ENCODE measurements around the gene SENP1.

Gene SENP1

DNA sequence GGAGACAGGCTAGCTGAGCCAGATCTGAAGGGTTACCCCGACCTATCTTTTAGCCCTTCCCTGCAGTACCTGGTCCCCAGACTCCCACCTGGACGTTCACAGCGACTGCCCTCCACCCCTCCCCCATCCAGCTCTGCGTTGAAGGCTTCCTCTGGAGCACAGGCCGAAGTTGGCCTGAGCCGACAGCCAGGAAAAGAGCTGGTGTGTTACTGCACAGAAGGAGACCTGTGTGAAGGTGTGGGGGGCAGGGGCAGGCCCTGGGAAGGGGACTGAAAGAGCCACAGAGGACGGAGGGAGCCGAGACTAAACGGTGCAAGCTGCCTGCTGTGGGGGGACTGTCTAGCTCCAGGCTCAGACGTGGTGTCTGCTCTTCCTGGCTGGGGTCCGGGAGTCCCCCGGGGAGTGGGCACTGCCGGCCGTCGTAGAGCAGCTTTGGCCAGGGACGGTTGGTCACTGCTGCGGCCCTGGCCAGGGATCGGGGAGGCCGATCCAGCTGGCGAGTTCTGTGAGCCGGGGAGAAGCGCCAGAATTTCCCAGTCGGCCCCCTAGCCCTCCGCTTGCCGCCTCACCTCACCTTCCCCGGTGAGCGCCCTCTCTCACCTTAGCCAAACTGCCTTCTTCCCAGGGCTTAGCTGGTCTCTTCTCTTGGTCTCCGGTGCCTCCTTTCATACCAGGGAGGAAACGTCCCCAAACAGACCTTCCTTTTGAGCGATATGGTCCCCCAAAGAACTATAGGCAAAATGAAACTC, 100.7 kb downstream of the SENP1 start:
- DNase-seq (ENCODE audit: extremely low spot score, insufficient read length, low read depth) (no peak), FAIRE-seq (no peak)

DNA sequence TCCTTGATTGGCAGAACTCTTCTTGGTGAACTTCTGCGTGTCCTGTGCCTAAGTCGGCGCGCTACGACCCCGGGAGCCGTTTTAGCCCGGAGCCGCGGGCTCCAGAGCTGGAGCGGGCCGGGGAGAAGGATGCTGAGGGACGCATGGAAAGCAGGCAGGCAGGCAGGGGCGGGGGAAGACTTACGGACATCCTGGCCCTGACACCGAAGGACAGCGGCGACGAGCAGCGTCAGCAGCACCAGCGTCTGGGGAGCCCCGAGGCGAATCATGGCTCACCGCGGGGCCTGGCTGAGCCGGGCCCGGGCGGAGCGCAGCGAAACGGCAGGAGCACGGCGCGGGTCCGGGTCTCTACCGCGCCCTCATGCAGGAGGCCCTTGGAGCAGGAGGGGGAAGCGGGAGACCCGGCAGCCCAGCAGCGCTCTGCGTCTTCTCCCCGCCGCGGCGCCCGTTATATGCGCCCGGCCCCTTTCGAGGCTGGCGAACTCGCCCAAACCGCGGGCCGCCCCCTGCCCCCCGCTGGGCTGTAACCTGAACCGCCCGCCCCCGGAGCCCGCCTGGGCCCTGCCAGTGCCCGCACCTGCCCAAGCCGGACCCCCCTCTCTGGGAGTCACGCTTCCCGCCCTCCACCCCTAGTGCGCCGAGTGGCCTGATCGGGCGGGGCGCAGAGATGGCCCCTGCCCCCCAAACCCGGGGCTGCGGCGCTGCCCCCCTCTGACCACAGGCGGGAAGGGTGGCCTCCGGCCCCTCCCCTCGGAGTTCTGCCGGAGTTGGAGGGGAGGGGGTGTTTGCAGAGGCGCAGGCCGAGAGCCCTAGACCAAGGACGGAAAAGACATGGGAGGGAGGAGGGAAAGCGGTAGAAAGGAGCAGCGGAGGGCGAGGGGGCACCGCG, 101.6 kb downstream of the SENP1 start, which contains the start of gene COL2A1:
Gene COL2A1 (minus strand): TSS at position 424 of the 889 bp plus-strand sequence. CDS start 155 bp downstream, at position 269.
- DNase-seq (ENCODE audit: extremely low spot score, insufficient read length, low read depth) (no peak), FAIRE-seq (no peak)

DNA sequence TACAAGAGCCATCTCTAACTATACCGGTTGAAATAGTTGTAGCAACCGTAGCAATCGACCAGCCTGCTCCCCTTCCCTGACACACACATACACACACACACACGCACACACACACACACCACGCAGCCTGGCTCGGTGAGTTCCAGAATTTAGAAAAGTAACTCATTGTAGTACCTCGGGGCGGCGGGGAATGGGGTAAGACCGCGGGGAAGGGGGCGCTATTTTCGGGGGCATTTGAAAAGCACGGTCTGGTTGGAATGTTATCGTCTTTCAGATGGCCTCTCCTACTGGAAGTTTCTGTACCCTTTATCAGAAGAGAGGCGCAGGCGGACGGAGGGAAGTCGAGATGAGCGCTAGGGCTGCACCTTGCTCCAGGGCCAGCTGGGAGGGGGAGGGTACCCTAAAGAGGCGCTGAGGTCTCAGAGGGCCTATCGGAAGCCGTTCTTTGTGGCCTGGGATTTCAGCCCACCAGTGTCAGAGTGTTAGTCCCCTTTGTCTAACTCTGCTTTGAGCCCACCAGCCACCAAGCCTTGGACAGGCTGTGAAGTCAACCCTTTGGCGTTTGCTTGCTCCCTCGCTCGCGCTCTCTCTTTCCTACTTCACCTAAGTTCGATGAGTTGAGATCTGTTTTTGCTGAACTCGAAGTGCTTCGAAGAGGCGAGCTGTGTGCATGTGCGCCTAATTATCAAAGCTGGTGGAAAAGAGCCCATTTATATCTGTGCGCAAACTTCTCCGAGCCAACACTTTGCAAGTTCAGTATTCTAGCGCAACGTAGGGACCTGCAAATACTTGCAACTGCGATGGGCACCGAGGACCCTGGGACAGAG, 102.4 kb downstream of the SENP1 start:
- DNase-seq (ENCODE audit: extremely low spot score, insufficient read length, low read depth) (no peak), FAIRE-seq (no peak)

DNA sequence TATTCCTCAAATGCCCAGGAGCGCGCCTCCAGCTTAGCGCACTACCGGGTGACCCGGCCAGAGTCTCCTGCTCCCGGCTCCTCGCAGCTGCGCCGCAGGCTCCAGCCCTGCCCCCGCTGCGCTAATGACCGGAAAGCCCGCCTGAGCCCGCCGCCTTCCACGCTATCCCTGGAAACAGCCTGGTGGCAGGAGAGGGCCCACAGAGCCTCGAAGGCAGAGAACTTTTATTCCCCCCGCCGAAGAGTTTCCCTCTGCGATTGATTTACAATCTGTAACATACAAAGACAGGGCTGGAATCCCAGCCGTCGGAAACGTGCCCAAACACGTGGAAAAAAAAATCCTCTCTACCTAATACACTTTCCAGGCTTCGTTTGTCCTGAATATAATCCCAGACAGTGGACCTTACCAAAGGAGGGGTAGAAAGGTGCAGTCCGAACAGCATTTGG, 103.1 kb downstream of the SENP1 start:
- no peak for DNase-seq (ENCODE audit: extremely low spot score, insufficient read length, low read depth)
- no peak for FAIRE-seq

DNA sequence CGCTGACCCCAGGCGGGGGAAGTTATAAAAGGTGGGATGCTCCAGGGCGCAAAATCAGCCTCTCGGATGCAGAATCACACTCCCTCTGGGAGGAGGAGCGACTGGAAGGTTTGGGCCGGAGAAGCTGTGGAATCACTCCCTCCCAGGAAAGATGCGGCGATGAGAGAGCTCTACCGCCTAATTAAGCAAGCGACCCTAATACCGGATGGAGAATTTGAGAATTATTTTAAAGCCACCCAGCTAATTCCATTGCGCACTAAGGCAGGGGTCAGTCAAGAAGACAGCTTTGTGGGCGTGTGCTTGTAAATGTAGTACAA, 103.5 kb downstream of the SENP1 start:
- no peak for FAIRE-seq
- no peak for DNase-seq (ENCODE audit: extremely low spot score, insufficient read length, low read depth)

DNA sequence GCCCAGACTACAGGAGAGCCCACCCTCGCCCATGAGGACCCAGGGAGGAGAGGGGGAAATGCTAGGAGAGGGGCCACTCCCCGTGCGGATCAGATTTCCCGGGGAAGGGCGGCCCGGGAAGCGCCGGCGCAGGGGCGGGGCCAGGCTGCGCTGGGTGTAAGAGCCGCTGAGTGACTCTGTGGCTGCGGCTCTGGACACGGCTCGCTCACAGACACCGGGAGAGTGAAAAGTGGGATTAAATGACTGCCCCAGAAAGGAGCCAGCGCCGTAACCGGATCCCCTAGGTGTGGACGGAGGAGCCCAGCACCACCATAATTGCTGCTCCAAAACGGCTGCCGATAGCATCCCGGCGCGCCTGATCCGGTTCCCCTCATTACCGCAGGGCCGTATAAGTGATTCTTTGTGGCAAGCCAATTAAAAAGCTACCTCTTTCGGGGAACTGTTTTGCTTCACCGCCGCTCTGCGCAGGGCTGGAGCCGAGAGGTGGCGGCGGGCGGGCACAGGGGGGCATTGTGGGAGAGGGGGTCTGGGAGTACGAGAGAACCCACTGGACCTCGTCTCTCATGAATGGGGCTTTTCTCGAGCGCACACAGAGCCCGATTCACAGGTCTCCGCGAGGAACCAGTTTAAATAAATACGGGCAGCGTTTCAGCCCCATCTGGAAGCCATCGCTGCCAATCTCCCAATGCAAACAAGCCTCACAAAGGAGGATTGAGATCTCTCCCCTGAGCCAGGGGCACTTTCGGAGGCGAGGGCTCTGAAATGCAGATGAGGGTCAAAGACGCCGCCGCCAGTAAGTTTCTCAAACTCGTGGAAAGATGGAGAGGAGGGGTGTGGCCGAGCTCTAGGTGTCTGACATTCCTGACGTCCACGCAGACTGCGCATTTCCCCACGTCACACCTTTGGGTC, 104.1 kb downstream of the SENP1 start:
- FAIRE-seq, result no peak
- no peak for DNase-seq (ENCODE audit: extremely low spot score, insufficient read length, low read depth)

DNA sequence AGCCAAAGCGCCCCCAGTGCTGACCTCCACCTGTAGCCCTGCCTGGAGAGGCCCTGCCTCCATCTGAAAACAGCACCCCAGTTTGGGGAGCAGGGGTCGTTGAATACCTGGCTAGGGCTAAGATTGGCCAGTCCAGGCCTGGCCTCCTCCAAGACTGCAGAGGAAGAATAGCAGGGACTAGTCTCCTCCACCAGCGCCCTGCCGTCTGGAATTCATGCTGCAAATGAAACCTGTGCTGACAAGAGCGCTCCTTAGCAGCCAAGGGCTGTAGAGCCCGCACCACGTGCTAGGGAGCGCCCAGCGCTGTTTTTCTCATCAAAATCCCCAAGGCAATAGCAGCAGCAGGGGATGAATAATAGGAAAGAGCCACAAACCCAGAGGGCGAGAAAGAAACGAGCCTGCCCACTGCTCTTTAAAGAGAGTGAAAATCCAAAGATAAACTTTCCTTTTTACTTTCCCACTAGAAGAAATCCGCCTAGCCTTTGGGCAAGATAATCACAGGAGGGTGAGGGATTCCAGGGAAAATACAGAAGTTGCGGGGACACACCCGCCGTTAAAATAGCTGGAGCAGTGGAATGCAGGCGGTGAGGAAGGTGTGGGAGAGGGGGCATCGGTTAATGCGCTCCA, 104.9 kb downstream of the SENP1 start:
- DNase-seq (ENCODE audit: extremely low spot score, insufficient read length, low read depth) (no peak), FAIRE-seq (no peak)

DNA sequence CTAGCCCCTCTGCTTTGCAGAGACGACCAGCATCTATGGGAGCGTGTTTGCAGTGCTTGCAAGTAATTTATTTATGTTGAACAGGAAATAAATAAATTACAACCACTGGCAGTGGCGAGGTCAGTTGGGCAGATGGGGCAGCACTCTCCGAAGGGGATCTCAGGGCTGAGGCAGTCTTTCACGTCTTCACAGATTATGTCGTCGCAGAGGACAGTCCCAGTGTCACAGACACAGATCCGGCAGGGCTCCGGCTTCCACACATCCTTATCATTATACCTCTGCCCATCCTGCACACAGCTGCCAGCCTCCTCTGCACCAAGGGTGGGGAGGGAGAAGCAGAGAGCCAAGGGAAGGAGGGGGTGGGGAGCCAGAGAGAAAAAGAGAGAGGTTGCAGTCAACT, 106.1 kb downstream of the SENP1 start:
- FAIRE-seq (no peak), DNase-seq (ENCODE audit: extremely low spot score, insufficient read length, low read depth) (no peak)

DNA sequence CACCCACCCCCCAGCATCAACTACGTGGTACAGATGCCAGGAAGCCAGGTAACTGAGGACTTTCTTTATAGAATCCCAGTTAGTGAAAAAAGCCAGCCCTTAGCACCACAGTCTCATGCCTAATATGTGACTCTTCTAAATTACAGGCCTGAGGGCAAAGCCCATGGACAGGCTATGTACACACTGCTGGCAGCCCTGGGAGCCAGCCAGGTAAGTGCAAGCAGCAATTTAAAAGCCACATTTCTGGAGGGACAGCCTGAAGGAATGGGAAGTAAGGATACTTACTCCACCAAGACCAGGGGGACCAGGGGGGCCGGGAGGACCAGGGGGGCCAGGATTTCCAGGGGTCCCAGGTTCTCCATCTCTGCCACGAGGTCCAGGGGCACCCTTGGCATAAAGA, 108.6 kb downstream of the SENP1 start:
- FAIRE-seq, result no peak
- no peak for DNase-seq (ENCODE audit: extremely low spot score, insufficient read length, low read depth)

DNA sequence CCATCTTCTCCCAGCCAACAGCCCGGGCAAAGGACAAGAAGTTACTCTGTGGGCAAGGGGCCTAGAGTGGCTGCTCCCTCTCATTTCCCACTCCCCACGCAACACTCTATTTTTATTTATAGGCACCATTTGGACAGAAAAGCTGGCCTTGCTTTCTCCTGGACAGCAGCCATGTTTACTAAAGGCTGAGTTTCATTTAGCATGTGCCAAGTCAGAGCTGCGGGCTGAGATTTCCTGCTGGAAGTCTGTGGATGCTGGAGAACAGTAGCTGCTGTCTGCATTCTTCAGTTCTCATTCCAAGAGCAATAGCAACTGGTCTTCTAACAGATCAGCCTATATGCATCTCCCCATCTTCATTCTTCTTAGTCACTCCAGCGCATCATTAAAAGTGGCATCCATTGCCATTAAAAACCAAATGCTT, 109.9 kb downstream of the SENP1 start:
- FAIRE-seq (no peak), DNase-seq (ENCODE audit: extremely low spot score, insufficient read length, low read depth) (no peak)

DNA sequence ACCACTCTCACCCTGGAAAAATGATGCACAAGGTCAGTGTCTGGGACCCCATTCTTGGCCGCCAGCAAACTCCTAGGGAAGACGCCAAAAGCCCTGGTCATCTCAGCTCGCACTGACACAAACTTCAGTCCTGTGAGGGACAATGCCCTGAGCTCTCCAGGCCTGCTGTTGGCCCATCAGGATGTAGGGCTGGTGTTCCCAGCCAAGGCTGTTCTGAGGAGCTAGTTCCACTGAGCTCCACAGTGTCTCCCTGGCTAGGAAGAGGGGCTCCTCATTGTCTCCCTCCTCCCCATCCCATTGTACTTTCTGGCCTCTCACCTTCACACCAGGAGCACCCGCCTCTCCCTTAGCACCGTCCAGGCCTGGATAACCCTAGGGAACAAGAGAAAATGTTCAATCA, 112.4 kb downstream of the SENP1 start:
- no peak for DNase-seq (ENCODE audit: extremely low spot score, insufficient read length, low read depth)
- no peak for FAIRE-seq

Data from GM18507 (cell line).